ENCODE results near the gene TSEN2. TPM values are rescaled to one million over a fixed set of nuclear protein-coding genes. Genes with fewer than 3 reads are reported as not detected.

Gene TSEN2
- total and polyA plus RNA-seq, 8 donors: 10.7 to 43.0 (median 17.7) TPM

DNA sequence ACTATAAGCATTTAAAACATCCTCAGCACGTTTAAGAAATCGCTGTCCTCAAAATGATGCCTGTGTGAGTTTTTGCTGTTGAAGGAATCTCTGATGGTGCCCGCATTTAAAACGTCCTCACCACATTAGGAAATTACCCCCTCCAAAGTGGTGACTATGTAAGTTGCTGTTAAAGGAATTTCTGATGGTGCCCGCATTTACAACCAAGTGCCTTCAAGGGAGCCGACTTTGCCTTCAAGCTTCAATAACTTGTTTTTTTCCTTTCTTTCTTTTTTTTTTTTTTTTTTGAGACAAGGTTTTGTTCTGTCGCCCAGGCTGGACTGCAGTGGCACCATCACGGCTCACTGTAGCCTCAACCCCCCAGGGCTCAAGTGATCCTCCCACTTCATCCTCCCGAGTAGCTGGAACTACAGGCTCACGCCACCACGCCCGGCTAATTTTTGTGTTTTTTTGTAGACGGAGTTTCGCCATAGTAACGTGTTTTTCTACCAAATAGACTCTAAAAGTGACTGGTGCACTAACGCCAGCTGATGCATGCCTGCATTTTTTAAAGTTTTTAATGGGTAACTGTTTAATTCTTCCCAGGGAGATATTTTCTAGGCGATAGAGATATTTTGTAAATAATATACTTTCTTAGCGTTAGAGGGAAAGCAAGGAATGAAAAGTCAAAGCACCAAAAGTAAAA is 19.0 kb upstream of the TSEN2 start:
- Histone ChIP-seq H3K36me3 (no peaks in the 10 kb centered on the region), H3K27me3 (no peaks in the 10 kb centered on the region), H3K9me3 (no peaks in the 10 kb centered on the region), H3K27ac (no peak overlapping the region), H3K4me1 (peaks cover 0 to 10% (median 4%) of the 10 kb centered on the region in 4 donors), H3K4me3 (no peak overlapping the region)
- no peak for DNase-seq
- TF ChIP-seq POLR2A (IDR thresholded peaks at IDR 0.05): no peak
- TF ChIP-seq EP300 (IDR thresholded peaks at IDR 0.05): no peak
- TF ChIP-seq CTCF (IDR thresholded peaks at IDR 0.05): no peak
- TF ChIP-seq POLR2AphosphoS5 (IDR thresholded peaks at IDR 0.05): no peak
- intact Hi-C loops (cut with DNase I; ENCODE audit: low total_unique reads): no loop called here
- WGBS, 5 donors: 88 to 90% (median 90%) methylated on average over 18 of the region's 18 CpGs

DNA sequence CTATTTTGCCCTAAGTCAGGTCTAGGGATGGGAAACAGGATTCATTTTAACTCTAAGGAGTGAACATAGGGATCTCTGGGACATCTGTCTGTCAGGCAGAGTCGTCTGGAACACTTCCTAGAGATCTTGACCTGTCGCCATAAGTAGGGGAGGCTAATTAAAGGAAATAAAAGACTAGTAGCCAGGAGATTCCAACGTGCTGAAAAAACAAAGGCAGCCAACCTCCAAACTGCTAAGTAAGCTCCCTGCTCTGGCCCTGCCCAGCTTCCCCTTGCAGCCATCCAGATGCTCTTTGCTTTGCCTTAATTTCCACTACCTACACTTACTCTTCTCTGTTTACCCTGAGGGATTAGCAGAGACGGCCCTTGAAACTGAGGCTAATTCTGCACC is 18.4 kb upstream of the TSEN2 start:
- Histone ChIP-seq H3K4me1 (peaks cover 0 to 10% (median 4%) of the 10 kb centered on the region in 4 donors), H3K27me3 (no peaks in the 10 kb centered on the region), H3K27ac (no peak overlapping the region), H3K9me3 (no peaks in the 10 kb centered on the region), H3K36me3 (no peaks in the 10 kb centered on the region), H3K4me3 (no peak overlapping the region)
- no peak for TF ChIP-seq EP300 (IDR thresholded peaks at IDR 0.05)
- no peak for TF ChIP-seq POLR2AphosphoS5 (IDR thresholded peaks at IDR 0.05)
- no peak for TF ChIP-seq POLR2A (IDR thresholded peaks at IDR 0.05)
- no peak for TF ChIP-seq CTCF (IDR thresholded peaks at IDR 0.05)
- DNase-seq: no peak
- 39 to 46% (median 45%) methylated on average over 4 of the region's 4 CpGs for WGBS, 5 donors
- intact Hi-C loops (cut with DNase I; ENCODE audit: low total_unique reads): no loop called here

- H3K27ac ChIP-seq: no peak overlapping the region
- intact Hi-C loops (cut with DNase I; ENCODE audit: low total_unique reads): no loop called here
- H3K4me3 ChIP-seq: no peak overlapping the region
- DNase-seq: no peak
- H3K36me3 ChIP-seq: no peaks in the 10 kb centered on the region
- no peaks in the 10 kb centered on the region for H3K27me3 ChIP-seq
- H3K9me3 ChIP-seq: no peaks in the 10 kb centered on the region
- no peak for TF ChIP-seq POLR2AphosphoS5 (IDR thresholded peaks at IDR 0.05)
- no peak for TF ChIP-seq CTCF (IDR thresholded peaks at IDR 0.05)
- TF ChIP-seq EP300 (IDR thresholded peaks at IDR 0.05): no peak
- no peak for TF ChIP-seq POLR2A (IDR thresholded peaks at IDR 0.05)
- peaks cover 0 to 2% (median 0%) of the 10 kb centered on the region in 4 donors for H3K4me1 ChIP-seq
- 81 to 92% (median 90%) methylated on average over 2 of the region's 2 CpGs for WGBS, 5 donors
Measured at GRCh38 chr3:12467746-12468145, 16.5 kb upstream of the TSEN2 start.

DNA sequence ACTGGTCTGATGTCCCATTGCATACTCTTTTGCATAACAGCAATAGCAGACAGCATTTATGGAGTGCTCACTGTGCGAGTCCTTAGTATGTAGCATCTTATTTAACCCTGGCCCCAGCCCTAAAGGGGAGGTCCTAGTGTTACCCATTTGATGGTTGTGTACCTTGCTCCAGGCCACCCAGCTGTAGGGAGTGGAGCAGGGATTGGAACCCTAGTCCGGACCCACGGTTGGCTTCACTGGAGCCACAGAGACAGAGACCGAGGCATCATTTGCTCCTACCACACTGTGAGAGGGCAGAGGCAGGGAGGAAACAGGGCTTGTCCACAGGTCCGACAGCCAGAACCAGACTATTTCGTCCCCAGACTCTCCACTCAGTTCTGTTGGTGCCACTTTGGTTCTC is 16.0 kb upstream of the TSEN2 start:
- DNase-seq: no peak
- H3K27ac ChIP-seq: no peak overlapping the region
- intact Hi-C loops (cut with DNase I; ENCODE audit: low total_unique reads): no loop called here
- no peaks in the 10 kb centered on the region for H3K27me3 ChIP-seq
- H3K4me3 ChIP-seq: no peak overlapping the region
- TF ChIP-seq POLR2A (IDR thresholded peaks at IDR 0.05) (no peak), CTCF (IDR thresholded peaks at IDR 0.05) (no peak), POLR2AphosphoS5 (IDR thresholded peaks at IDR 0.05) (no peak), EP300 (IDR thresholded peaks at IDR 0.05) (no peak)
- no peaks in the 10 kb centered on the region for H3K4me1 ChIP-seq
- H3K36me3 ChIP-seq: no peaks in the 10 kb centered on the region
- no peaks in the 10 kb centered on the region for H3K9me3 ChIP-seq
- WGBS, 5 donors: 93 to 97% (median 97%) methylated on average over 6 of the region's 6 CpGs

All from stomach (tissue), 9 donors.